Measurements from ENCODE around the gene IGLL5.

- TF ChIP-seq, protein P1, sequence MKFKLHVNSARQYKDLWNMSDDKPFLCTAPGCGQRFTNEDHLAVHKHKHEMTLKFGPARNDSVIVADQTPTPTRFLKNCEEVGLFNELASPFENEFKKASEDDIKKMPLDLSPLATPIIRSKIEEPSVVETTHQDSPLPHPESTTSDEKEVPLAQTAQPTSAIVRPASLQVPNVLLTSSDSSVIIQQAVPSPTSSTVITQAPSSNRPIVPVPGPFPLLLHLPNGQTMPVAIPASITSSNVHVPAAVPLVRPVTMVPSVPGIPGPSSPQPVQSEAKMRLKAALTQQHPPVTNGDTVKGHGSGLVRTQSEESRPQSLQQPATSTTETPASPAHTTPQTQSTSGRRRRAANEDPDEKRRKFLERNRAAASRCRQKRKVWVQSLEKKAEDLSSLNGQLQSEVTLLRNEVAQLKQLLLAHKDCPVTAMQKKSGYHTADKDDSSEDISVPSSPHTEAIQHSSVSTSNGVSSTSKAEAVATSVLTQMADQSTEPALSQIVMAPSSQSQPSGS (CRISPR knock-in tag; IDR thresholded peaks at IDR 0.05), result no peak
- TF ChIP-seq TAF15 (IDR thresholded peaks at IDR 0.05; ENCODE audit: low read depth, low read length, poor library complexity, severe bottlenecking) (no peak), POLR2G (IDR thresholded peaks at IDR 0.05; ENCODE audit: low read depth, low read length) (no peak), MAFF (IDR thresholded peaks at IDR 0.05; ENCODE audit: low read depth, low read length) (no peak), CHD4 (IDR thresholded peaks at IDR 0.05; ENCODE audit: borderline replicate concordance, low read length) (no peak), ZNF441 (CRISPR knock-in tag; IDR thresholded peaks at IDR 0.05; ENCODE audit: borderline replicate concordance) (no peak), ZNF746 (CRISPR knock-in tag; IDR thresholded peaks at IDR 0.05) (no peak), SMAD1 (CRISPR knock-in tag; IDR thresholded peaks at IDR 0.05; ENCODE audit: borderline replicate concordance, low read depth) (no peak), CTCF (CRISPR knock-in tag; IDR thresholded peaks at IDR 0.05) (no peak), RAD51 (IDR thresholded peaks at IDR 0.05; ENCODE audit: borderline replicate concordance) (no peak), ZFP1 (CRISPR knock-in tag; IDR thresholded peaks at IDR 0.05) (peak; percentile 62; the same call in 1 of the 2 replicates), PHF8 (CRISPR knock-in tag; IDR thresholded peaks at IDR 0.05) (no peak), DNMT1 (CRISPR knock-in tag; IDR thresholded peaks at IDR 0.05) (no peak)
Observed at GRCh38 chr22:22858559-22858937, 29.1 kb upstream of the IGLL5 start.
